Stimulated activated CD8-positive, alpha-beta memory T cell treated with anti-CD3 and anti-CD28 coated beads, Interleukin-4, amount 100 ng/mL, for 48 hours (primary cell): ENCODE results near the gene HIPK1.
A peak's percentile ranks its signal among the peaks of the same experiment; 100 is the strongest.
"Not testable (repeated sequence)": the region's sequence is repeated elsewhere in the genome, so short reads cannot be mapped to it uniquely, and the experiment has no call there.

Experiments
- DNase-seq: peaks from one replicate; pipeline ENCODE4 v3.0.0-alpha.2; 2020

HIPK1 gene

GRCh38 chr1:113945329-113945728, 16.2 kb downstream of the HIPK1 start:
- no peak for DNase-seq

- no peak for DNase-seq
Observed at GRCh38 chr1:113946112-113946511, 17.0 kb downstream of the HIPK1 start.

- DNase-seq, result no peak
Observed at GRCh38 chr1:113946678-113947387, 17.7 kb downstream of the HIPK1 start.

- no peak for DNase-seq
Observed at GRCh38 chr1:113947388-113948107, 18.4 kb downstream of the HIPK1 start.

DNA sequence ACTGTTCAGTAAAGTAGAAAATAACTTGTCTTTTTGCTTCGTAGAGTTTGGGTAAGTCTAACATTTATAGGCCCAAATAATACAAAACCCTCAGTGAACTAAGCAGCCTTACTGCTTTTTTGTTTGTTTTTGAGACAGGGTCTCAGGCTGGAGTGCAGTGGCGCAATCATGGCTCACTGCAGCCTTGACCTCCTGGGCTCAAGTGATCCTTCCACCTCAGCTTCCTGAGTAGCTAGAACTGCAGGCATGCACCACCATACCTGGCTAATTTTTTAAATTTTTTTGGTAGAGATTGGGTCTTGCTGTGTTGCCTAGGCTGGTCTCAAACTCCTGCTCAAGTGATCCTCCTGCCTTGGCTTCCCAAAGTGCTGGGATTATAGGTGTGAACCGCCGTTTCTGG, 19.0 kb downstream of the HIPK1 start:
- DNase-seq, result not testable (repeated sequence)

DNA sequence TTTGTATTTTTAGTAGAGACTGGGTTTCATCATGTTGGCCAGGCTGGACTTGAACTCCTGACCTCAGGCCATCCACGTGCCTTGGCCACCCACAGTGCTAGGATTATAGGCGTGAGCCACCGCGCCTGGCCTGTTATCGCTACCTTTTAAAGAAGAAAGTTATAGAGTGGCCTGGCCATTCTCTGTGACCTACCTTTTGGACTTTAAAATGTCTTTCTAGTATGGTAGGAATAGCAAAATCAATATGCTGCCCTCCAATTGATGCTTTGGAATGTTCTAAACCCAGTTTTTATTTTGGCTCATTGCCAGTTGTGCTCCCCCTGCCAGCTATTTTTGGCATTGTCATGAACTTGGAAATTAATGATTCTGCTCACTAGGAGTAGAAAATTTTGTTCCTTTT, 19.9 kb downstream of the HIPK1 start:
- no peak for DNase-seq

DNA sequence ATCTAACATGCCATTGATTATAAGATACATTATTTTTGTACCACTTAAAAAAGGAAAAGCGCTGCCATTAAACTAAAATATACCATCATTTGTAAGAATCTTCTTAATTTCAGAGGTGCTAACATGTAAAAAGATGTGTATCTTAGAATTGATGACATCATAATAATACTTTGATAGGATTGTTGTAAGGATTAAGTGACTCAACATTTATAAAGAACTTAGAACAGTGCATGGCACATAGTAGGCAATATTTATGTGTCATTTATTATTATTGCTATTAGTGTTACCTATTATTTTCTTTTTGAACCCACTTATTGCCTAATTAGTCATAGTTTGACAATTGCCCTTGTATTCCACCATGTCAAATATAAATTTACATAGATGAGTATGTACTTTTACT, 21.8 kb downstream of the HIPK1 start:
- no peak for DNase-seq

DNA sequence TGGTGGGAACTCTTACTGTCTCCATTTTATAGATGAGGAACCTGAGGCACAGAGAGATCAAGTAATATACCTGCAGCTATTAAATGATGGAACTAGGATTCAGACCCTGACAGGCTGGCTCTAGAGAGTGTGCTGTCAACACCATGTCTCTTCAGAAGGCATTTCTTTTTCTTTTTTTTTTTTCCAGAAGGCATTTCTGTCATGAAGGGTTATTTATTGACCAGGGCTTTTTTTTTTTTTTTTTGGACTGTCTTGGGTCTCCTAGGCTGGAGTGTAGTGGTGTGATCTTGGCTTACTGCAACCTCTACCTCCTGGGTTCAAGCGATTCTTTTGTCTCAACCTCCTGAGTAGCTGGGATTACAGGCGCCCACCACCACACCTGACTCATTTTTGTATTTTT, 22.6 kb downstream of the HIPK1 start:
- DNase-seq, result no peak

- DNase-seq, result no peak
Observed at GRCh38 chr1:113957984-113958383, 28.9 kb downstream of the HIPK1 start.

DNA sequence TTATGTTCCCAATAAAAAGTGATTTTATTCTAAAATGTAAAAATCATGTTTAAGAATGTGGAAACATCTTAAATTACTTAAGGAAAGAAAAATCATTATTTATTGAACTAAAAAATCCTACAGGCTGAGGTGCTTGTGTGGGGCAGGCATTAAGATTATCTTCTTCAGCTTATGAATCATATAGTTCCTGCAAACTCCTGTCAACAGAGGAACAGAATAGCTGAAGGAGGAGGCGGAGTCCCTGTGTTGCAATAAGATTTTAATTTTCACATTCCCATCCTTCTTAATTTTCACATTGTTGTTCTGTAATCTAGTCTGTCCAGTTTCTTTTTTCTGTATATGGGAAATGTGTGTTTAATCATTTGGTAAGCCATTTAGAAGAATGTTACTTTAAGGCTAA, 29.6 kb downstream of the HIPK1 start:
- DNase-seq, result no peak

DNA sequence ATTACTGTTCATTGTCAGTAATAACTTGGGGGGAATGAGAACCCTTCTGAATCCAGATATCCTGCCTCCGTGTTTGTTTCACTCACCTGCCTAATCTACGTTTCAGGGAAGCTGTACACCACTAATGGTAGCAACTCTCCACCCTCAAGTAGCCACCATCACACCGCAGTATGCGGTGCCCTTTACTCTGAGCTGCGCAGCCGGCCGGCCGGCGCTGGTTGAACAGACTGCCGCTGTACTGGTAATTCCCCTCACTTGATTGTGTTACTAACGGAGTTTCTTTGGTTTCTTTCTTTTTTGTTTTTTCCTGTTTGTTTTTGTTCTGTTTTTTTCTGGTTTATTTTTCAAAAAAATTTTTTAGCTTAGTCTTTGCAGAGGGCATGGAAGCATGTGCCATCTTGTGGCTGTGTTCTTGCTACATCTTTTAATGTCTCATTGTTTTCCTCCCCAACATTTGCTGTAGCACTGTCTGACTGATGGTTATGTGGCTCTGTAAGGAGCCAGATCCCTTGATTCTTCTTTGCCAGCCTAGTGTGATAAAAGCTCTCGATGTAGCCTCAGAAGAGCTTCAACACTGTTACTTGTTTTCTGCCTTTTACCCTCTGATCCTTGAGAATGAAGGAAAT, 34.3 kb downstream of the HIPK1 start:
- no peak for DNase-seq

- DNase-seq, result no peak
Observed at GRCh38 chr1:113965703-113966412, 36.7 kb downstream of the HIPK1 start.

GRCh38 chr1:113972954-113973353, 43.8 kb downstream of the HIPK1 start:
- no peak for DNase-seq

- no peak for DNase-seq
Observed at GRCh38 chr1:113975211-113975895, 46.2 kb downstream of the HIPK1 start.

DNA sequence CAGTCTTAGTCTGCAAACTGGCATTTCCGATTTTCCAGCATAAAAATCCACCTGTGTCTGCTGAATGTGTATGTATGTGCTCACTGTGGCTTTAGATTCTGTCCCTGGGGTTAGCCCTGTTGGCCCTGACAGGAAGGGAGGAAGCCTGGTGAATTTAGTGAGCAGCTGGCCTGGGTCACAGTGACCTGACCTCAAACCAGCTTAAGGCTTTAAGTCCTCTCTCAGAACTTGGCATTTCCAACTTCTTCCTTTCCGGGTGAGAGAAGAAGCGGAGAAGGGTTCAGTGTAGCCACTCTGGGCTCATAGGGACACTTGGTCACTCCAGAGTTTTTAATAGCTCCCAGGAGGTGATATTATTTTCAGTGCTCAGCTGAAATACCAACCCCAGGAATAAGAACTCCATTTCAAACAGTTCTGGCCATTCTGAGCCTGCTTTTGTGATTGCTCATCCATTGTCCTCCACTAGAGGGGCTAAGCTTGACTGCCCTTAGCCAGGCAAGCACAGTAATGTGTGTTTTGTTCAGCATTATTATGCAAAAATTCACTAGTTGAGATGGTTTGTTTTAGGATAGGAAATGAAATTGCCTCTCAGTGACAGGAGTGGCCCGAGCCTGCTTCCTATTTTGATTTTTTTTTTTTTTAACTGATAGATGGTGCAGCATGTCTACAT, 47.6 kb downstream of the HIPK1 start:
- no peak for DNase-seq

DNA sequence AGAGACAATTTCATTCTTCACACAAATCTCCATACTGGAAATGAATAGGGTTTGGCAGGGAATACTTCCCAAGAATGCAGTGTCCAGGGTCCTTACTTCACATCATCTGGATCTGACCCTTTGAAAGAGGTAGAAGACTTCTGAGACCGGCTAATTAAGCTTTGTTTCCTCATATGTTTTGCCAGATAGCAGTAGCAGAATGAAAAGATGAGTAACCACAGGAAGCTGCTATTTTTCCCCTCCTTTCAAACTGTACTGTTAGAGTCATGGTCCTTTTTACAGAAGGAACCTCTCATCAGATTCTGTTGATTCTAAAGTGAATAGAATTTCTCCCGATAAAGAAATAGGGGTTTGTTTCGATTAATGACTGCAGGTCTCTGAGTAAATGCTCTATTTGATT, 48.8 kb downstream of the HIPK1 start:
- DNase-seq, result no peak

DNA sequence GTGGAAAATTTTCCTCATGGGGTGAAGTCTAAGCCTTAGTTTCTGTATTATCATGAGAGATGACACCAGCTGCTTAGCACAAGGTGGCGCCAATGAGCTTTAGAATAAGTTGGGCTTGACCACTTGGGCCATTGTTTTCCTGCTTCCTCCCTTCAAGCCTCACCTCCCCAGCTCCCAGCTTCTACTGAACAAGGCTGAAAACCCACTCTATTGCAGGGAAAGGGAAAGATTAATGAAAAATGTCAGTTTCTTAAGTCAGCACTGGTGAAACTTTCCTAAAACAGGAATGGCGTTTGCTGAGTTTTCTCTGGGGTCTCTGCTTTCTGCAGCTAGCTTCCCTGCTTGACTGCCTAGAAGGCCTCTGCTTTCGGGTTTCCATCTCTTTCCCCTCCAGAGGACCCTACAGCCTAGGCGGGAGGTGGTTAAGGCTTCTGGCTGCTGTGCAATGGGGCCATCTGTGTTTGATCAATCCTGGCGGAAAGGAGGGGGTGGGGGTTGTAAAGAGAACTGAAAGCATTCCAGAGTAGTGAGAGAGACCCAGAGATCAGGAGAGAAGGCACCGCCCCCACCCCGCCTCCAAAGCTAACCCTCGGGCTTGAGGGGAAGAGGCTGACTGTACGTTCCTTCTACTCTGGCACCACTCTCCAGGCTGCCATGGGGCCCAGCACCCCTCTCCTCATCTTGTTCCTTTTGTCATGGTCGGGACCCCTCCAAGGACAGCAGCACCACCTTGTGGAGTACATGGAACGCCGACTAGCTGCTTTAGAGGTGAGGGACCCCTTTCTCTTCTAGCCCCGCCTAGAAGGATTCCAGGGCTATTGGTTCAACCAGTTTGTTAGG, 50.0 kb downstream of the HIPK1 start, which contains the start of gene OLFML3:
Gene OLFML3 (plus strand): TSS at position 612 of the 840 bp plus-strand sequence. CDS start 43 bp downstream, at position 655.
- DNase-seq, result peak; percentile 76

DNA sequence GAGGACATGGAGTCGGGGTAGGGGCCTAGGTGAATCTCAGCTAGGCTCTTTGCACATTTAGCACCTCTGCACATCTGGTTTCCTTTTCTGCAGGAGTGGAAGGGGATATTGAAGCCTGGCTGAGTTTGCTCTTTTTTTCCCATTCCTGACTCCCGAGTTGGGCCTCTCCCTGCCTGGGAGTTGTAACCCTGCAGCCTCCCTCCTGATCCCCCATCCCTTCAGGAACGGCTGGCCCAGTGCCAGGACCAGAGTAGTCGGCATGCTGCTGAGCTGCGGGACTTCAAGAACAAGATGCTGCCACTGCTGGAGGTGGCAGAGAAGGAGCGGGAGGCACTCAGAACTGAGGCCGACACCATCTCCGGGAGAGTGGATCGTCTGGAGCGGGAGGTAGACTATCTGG, 51.0 kb downstream of the HIPK1 start:
- DNase-seq, result no peak

DNA sequence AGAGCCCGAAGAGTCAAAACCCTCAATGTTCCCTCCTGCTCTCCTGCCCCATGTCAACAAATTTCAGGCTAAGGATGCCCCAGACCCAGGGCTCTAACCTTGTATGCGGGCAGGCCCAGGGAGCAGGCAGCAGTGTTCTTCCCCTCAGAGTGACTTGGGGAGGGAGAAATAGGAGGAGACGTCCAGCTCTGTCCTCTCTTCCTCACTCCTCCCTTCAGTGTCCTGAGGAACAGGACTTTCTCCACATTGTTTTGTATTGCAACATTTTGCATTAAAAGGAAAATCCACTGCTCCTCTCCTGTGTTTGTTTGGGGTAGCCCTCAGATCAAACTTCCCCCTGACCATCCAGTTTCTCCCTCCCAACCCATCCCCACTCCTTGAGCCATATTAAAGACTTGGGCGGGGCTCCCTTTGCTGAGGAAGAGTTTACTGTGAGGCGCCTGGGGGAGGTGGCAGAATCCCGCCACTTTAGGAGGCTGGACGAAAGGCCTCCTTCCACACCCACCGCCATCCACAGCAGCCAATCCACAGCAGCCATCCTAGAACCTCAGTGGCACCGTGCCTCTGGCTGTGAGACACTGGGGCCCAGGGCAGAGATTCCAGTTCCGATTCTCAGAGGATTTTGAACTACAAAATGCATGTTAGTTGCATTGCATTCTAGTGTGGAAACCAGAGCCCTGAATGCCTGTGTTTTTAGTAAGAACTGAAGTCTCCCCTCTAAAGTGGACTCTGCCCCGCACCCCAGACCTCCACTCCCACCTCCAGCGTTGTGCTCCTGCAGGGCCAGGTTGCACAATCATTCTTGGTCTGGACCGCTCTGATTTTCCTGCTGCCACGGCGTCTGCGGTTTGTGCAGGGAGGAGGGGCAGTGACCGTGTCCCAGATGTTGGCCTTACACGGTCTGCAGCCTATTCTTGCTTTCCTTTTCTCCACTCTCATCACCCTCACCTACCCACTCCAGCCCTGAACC, 53.1 kb downstream of the HIPK1 start:
- DNase-seq, result no peak

DNA sequence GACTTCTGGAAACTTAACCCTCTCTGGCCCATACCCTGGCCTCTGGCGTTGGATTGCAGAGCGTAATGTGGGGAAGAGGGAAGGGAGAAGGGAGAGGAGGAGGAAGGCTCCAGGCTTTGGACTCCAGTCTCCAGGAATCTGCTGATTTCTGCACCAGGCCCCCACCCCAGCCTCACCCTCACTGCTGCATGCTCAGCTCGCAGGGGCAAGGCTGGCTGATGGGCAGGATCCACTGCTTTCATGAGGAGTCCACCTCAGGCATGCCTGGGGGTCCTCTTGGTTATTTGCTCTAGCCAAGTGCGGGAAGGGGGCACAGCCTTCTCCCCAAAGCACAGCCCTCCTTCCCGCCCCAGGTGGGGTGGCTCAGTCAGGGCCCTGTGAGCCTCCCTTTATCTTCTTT, 53.8 kb downstream of the HIPK1 start:
- DNase-seq, result no peak
